PC-3 (cell line): ENCODE measurements around the gene ZNF627. TPM values are rescaled to one million over a fixed set of nuclear protein-coding genes. Genes with fewer than 3 reads are reported as not detected.
"Not testable (repeated sequence)": the region's sequence is repeated elsewhere in the genome, so short reads cannot be mapped to it uniquely, and the experiment has no call there.

Experiments used
- ATAC-seq: fragments of 200-7000 bp; cut with Tn5 transposase; 2 replicates; pipeline ENCODE4 v1.9.1; 2020; ENCODE audit warnings: mild to moderate bottlenecking, moderate library complexity
- BruUV-seq: library from RNA; stranded (reverse); fragments of 400-500 nt; replicated peaks from 2 replicates; lab custom pipeline; 2021; lab: Mats Ljungman, UMichigan
- CTCF ChIA-PET: fragments of 300-600 bp; sonication (Branson Sonifier 250); formaldehyde crosslinking; loops from one replicate; lab custom pipeline; 2022; ENCODE audit warnings: antibody characterized with exemption; lab: Charles Lee
- POLR2A ChIA-PET: fragments of 300-600 bp; sonication (Branson Sonifier 250); formaldehyde crosslinking; loops from one replicate; lab custom pipeline; 2022; ENCODE audit warnings: antibody characterized with exemption; ENCODE audit not compliant: unreplicated experiment; lab: Charles Lee
- DNase-seq: peaks from one replicate; pipeline ENCODE4 v3.0.0-alpha.2; 2015
- H2AFZ ChIP-seq: fragments of 300-600 bp; sonication (generic); 2 replicates; pipeline ENCODE4 v1.6.0; 2016; ENCODE audit warnings: antibody characterized with exemption, low read length
- H3F3A ChIP-seq: fragments of 300-600 bp; sonication (generic); one replicate; pipeline ENCODE4 v1.6.0; 2017; ENCODE audit warnings: antibody characterized with exemption, low read length, control low read depth, mild to moderate bottlenecking; ENCODE audit not compliant: unreplicated experiment
- H3K27ac ChIP-seq: fragments of 300-600 bp; sonication (generic); 2 replicates; pipeline ENCODE4 v1.5.1; 2016; ENCODE audit warnings: mild to moderate bottlenecking, low read length
- H3K27me3 ChIP-seq: fragments of 300-600 bp; sonication (generic); 2 replicates; pipeline ENCODE4 v1.6.1; 2016; ENCODE audit warnings: low read length, mixed read lengths
- H3K36me3 ChIP-seq: fragments of 300-600 bp; sonication (generic); 2 replicates; pipeline ENCODE4 v1.6.1; 2016; ENCODE audit warnings: low read depth, mixed run types, low read length, mixed read lengths
- H3K4me1 ChIP-seq: fragments of 300-600 bp; sonication (generic); 2 replicates; pipeline ENCODE4 v1.5.1; 2016; ENCODE audit warnings: low read length; ENCODE audit not compliant: insufficient read depth
- H3K4me2 ChIP-seq: fragments of 300-600 bp; sonication (generic); 2 replicates; pipeline ENCODE4 v1.6.0; 2016; ENCODE audit warnings: low read length
- H3K4me3 ChIP-seq: fragments of 300-600 bp; sonication (generic); 2 replicates; pipeline ENCODE4 v1.5.1; 2016; ENCODE audit warnings: mild to moderate bottlenecking, low read length, mixed read lengths
- H3K79me2 ChIP-seq: fragments of 300-600 bp; sonication (generic); 2 replicates; pipeline ENCODE4 v1.6.1; 2017; ENCODE audit warnings: low read length, mixed read lengths
- H3K9ac ChIP-seq: fragments of 300-600 bp; sonication (generic); 2 replicates; pipeline ENCODE4 v1.6.0; 2016; ENCODE audit warnings: mild to moderate bottlenecking, low read length
- H3K9me2 ChIP-seq: fragments of 300-600 bp; sonication (generic); replicated peaks from 2 replicates; pipeline ENCODE4 v1.6.1; 2016; ENCODE audit warnings: mixed run types, low read length, mixed read lengths
- H3K9me3 ChIP-seq: fragments of 300-600 bp; sonication (generic); 2 replicates; pipeline ENCODE4 v1.6.1; 2016; ENCODE audit warnings: low read length, mixed read lengths
- H4K20me1 ChIP-seq: fragments of 300-600 bp; sonication (generic); 2 replicates; pipeline ENCODE4 v1.6.1; 2016; ENCODE audit warnings: low read length, mixed read lengths
- EZH2 ChIP-seq: fragments of 300-600 bp; sonication (generic); IDR thresholded peaks from one replicate; pipeline ENCODE4 v1.6.1; 2017; ENCODE audit warnings: antibody characterized with exemption, mild to moderate bottlenecking, low read length; ENCODE audit not compliant: unreplicated experiment
- EZH2phosphoT487 ChIP-seq: fragments of 300-600 bp; sonication (generic); IDR thresholded peaks from 2 replicates; pipeline ENCODE4 v1.6.1; 2018; ENCODE audit warnings: mild to moderate bottlenecking, antibody characterized with exemption, low read length, borderline replicate concordance
- intact Hi-C: fragments of 100-400 bp; cut with micrococcal nuclease; formaldehyde crosslinking; loops from 2 replicates; pipeline ENCODE4 v1.9.0; 2023
- total RNA-seq: library from RNA; depleted of rRNA; stranded (reverse); fragments of >200 nt; gene quantifications from 2 replicates; pipeline ENCODE4 v1.2.3, GENCODE V29; 2014
- TF ChIP-seq, protein P1 (sequence below): fragments of 300-600 bp; sonication (generic); conservative IDR thresholded peaks from 2 replicates; pipeline ENCODE4 v1.5.1; 2017; ENCODE audit warnings: antibody characterized with exemption, low read depth, mild to moderate bottlenecking, low read length

ZNF627 gene
- total RNA-seq, 1 experiment from 2014 or later, result 14.2 TPM

GRCh38 chr19:11617180-11618062 lies 20.1 kb downstream of the ZNF627 start:
- peaks cover 78% of the 10 kb centered on the region for H3K36me3 ChIP-seq
- H3K4me2 ChIP-seq, result no peak overlapping the region
- ChIA-PET CTCF (no interaction called here), POLR2A (no interaction called here)
- peak overlapping the region; percentile 28; the same call in 1 of the 2 replicates for H3K4me3 ChIP-seq
- TF ChIP-seq EZH2, result no peak
- TF ChIP-seq EZH2phosphoT487, result no peak
- TF ChIP-seq, protein P1, sequence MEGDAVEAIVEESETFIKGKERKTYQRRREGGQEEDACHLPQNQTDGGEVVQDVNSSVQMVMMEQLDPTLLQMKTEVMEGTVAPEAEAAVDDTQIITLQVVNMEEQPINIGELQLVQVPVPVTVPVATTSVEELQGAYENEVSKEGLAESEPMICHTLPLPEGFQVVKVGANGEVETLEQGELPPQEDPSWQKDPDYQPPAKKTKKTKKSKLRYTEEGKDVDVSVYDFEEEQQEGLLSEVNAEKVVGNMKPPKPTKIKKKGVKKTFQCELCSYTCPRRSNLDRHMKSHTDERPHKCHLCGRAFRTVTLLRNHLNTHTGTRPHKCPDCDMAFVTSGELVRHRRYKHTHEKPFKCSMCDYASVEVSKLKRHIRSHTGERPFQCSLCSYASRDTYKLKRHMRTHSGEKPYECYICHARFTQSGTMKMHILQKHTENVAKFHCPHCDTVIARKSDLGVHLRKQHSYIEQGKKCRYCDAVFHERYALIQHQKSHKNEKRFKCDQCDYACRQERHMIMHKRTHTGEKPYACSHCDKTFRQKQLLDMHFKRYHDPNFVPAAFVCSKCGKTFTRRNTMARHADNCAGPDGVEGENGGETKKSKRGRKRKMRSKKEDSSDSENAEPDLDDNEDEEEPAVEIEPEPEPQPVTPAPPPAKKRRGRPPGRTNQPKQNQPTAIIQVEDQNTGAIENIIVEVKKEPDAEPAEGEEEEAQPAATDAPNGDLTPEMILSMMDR, result no peak
- H3F3A ChIP-seq, result no peaks in the 10 kb centered on the region
- H3K4me1 ChIP-seq, result peaks cover 7% of the 10 kb centered on the region
- H4K20me1 ChIP-seq, result no peaks in the 10 kb centered on the region
- peaks cover 6% of the 10 kb centered on the region; the same call in 1 of the 2 replicates for H3K79me2 ChIP-seq
- intact Hi-C loops, result no loop called here
- ATAC-seq (no peak), DNase-seq (no peak)
- H3K27ac ChIP-seq, result no peak overlapping the region
- H3K9me3 ChIP-seq, result peaks cover 29% of the 10 kb centered on the region
- no peaks in the 10 kb centered on the region for H3K27me3 ChIP-seq
- H3K9ac ChIP-seq, result no peak overlapping the region
- H2AFZ ChIP-seq, result no peak overlapping the region
- TSS peak; percentile 13 for BruUV-seq
- H3K9me2 ChIP-seq, result no peaks in the 10 kb centered on the region

GRCh38 chr19:11620553-11620952 lies 23.3 kb downstream of the ZNF627 start:
- ChIA-PET POLR2A (no interaction called here), CTCF (no interaction called here)
- DNase-seq, result no peak
- ATAC-seq, result no peak
- H3K4me3 ChIP-seq, result no peak overlapping the region
- no peak overlapping the region for H3K9ac ChIP-seq
- H3K79me2 ChIP-seq, result no peaks in the 10 kb centered on the region
- no peaks in the 10 kb centered on the region for H3K9me2 ChIP-seq
- peaks cover 28% of the 10 kb centered on the region for H3K4me1 ChIP-seq
- no peak overlapping the region for H2AFZ ChIP-seq
- no peaks in the 10 kb centered on the region for H3K27me3 ChIP-seq
- intact Hi-C loops, result no loop called here
- TF ChIP-seq, protein P1, result no peak
- TF ChIP-seq EZH2 (no peak), EZH2phosphoT487 (no peak)
- no peaks in the 10 kb centered on the region for H4K20me1 ChIP-seq
- H3K27ac ChIP-seq, result no peak overlapping the region
- no TSS peak for BruUV-seq
- peaks cover 25% of the 10 kb centered on the region for H3K9me3 ChIP-seq
- no peak overlapping the region for H3K4me2 ChIP-seq
- H3F3A ChIP-seq, result no peaks in the 10 kb centered on the region
- H3K36me3 ChIP-seq, result peaks cover 56% of the 10 kb centered on the region

- H3K9me3 ChIP-seq, result peaks cover 13% of the 10 kb centered on the region
- H4K20me1 ChIP-seq, ATAC-seq, H3K9me2 ChIP-seq, H3F3A ChIP-seq, H3K4me3 ChIP-seq, H3K27me3 ChIP-seq, H3K79me2 ChIP-seq, BruUV-seq, H2AFZ ChIP-seq, intact Hi-C loops, H3K9ac ChIP-seq: not testable (repeated sequence)
- H3K27ac ChIP-seq, result peak overlapping the region; percentile 31
- ChIA-PET POLR2A (interaction anchor here (0.5 kb wide), 1 partner anchor 518 kb away, joined by 3 read pairs; the partner anchor contains the start of gene ZNF20), CTCF (interaction anchor here (0.6 to 0.7 kb wide), 2 partner anchors 13 to 83 kb away, joined by 3 read pairs; no protein-coding TSS in a partner anchor)
- peaks cover 39% of the 10 kb centered on the region for H3K36me3 ChIP-seq
- H3K4me2 ChIP-seq, result peak overlapping the region; percentile 91; the same call in 1 of the 2 replicates
- DNase-seq, result peak; percentile 79
- peaks cover 28% of the 10 kb centered on the region for H3K4me1 ChIP-seq
These were observed 25.1 kb downstream of the ZNF627 start for GRCh38 chr19:11622401-11622800.
